22Rv1 (cell line): Measurements from ENCODE around the gene L3MBTL4.
"Not testable (repeated sequence)": the region's sequence is repeated elsewhere in the genome, so short reads cannot be mapped to it uniquely, and the experiment has no call there.

Experiments used
- H3K27ac ChIP-seq: fragments of 450-650 bp; 2 replicates; pipeline ENCODE4 v1.5.1; 2017
- ZFX ChIP-seq: fragments of 450-650 bp; IDR thresholded peaks from 2 replicates; pipeline ENCODE4 v1.6.1; 2017; ENCODE audit warnings: antibody characterized with exemption, borderline replicate concordance
- TF ChIP-seq, protein P1 (sequence below): fragments of 450-650 bp; IDR thresholded peaks from 2 replicates; pipeline ENCODE4 v1.5.1; 2017; ENCODE audit warnings: mild to moderate bottlenecking

The L3MBTL4 gene

DNA sequence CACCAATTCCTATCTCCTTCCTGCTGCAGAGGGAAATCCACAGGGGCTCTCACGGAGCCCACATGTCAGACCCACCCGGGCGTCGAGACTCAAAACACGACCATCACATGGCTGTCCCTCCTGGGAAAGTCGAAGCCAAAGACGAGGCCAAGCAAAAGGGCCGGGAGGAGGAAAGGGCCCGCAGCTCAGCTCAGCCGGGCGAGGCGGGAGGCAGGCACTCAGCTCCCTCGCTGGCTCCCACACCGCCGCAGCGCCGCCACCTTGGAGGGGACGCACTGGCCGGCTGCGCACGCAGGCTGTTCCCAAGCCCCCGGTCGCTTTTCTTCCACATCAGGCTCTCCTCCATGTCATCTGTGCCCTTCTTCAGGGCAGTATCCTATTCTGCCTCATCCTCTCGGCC lies 130.4 kb downstream of the L3MBTL4 start:
- TF ChIP-seq, protein P1, sequence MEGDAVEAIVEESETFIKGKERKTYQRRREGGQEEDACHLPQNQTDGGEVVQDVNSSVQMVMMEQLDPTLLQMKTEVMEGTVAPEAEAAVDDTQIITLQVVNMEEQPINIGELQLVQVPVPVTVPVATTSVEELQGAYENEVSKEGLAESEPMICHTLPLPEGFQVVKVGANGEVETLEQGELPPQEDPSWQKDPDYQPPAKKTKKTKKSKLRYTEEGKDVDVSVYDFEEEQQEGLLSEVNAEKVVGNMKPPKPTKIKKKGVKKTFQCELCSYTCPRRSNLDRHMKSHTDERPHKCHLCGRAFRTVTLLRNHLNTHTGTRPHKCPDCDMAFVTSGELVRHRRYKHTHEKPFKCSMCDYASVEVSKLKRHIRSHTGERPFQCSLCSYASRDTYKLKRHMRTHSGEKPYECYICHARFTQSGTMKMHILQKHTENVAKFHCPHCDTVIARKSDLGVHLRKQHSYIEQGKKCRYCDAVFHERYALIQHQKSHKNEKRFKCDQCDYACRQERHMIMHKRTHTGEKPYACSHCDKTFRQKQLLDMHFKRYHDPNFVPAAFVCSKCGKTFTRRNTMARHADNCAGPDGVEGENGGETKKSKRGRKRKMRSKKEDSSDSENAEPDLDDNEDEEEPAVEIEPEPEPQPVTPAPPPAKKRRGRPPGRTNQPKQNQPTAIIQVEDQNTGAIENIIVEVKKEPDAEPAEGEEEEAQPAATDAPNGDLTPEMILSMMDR, result no peak
- no peak for TF ChIP-seq ZFX
- H3K27ac ChIP-seq, result no peak overlapping the region

DNA sequence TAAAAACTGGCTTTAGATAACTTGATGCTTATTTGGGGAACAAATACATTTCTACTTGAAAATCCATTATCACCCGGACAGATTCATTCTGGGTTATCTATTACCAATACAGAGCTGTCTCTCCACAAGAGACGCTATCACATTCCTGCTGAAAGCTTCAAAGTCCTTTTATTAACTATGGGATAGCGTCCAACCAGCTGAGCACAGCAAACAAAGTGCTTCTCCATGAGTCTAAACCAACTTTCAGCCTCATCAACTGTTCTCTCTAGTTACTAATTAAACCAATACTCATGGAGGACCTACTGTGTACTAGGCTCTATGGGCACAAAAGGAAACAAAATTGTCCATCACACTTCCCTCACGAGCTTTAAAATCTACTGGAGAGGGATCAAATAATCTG lies 132.8 kb downstream of the L3MBTL4 start:
- no peak for TF ChIP-seq ZFX
- TF ChIP-seq, protein P1, result no peak
- H3K27ac ChIP-seq, result no peak overlapping the region

DNA sequence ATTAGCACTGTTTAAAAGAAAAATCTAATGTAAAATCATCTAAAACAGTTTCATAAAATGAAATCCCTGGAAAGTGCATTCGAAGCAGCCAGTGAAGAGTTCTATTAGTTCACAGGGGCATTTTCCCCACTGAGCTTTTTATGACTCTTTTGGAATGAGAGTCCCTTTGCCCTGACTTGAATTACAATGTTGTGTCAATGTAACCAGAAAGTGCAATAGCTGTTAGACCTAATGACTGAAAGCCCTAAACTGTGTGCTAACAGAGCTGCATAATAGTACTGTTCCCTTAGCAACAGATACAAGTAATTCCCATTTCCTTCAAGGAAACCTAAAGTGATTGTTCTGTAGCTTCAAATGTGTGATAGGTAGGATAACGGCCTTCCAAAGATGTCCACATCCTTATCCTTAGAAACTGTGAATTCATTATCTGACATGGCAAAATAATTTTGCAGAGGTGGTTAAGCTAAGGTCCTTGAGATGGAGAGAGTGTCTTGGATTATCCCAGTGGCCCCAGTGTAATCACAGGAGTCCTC lies 134.4 kb downstream of the L3MBTL4 start:
- no peak for TF ChIP-seq ZFX
- TF ChIP-seq, protein P1, result no peak
- H3K27ac ChIP-seq, result no peak overlapping the region

DNA sequence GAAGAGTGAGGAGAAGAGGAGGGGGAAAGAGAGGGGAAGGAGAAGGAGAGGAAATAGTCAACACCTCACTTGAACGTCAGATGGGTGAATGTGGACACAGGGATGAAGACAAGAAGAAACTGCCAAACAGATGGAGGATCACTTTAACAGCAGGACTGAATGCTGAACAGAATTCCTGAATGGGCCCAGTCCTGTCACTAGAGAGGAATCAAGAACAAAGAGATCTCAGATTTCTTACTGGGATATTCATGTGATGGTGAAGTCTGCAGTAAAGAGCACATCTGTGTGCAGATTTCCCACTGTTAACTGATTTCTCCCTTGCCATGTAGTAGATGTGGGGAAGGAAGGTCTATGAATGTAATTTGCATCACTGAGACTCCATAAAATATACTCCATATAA lies 135.4 kb downstream of the L3MBTL4 start:
- TF ChIP-seq, protein P1, result no peak
- no peak for TF ChIP-seq ZFX
- H3K27ac ChIP-seq, result no peak overlapping the region

DNA sequence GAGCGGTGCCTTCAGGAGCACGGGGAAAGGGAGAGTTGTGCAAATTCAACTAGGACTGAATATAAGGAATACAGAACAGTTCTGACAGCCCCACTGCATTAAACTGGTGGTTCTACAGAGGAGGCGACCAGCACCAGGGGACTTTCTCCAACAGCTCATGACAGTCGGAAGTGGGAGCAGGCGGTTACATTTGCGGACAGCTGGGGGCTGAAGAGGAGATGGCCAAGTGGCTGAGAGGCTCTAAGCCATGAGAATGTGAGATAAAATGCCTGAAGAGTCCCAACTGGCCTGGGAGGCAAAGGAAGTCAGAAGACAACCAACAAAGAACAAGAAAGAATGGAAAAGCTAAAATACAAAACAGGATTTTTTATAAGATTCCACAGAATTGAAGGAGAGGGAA lies 141.3 kb downstream of the L3MBTL4 start:
- no peak overlapping the region for H3K27ac ChIP-seq
- no peak for TF ChIP-seq ZFX
- TF ChIP-seq, protein P1, result no peak

DNA sequence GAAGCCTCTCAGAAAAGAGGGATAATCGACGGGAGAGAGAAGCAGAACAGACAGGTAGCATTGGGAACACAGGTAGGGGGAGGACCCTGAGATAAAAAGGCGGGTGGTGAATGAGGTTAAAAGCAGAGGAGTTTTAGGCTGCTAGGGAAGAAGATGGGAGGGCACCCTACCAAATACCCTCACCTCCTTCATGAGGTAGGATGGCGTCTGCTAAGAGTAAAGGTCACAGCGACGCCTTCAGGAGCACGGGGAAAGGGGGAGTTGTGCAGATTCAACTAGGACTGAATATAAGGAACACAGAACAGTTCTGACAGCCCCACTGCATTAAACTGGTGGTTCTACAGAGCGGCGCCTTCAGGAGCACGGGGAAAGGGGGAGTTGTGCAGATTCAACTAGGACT lies 142.6 kb downstream of the L3MBTL4 start:
- H3K27ac ChIP-seq, result not testable (repeated sequence)

DNA sequence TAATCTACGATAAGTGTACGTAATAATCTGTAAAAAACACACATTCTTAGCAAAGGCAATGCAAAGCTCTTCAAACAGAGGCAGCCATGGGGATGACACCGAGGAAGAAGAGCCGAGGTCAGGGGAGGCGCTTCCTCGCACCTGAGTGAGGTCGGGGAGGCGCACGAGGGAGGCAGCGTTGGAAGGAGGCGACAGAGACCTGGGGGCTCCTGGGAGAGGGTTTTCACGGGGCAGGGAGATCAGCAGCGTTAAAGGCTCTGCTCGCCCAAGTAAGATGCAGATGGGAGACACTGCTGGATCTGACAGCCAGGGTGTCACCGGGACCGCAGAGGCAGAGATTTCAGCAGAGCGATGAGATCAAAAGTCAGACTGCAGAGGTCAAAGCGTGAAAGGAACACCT lies 143.1 kb downstream of the L3MBTL4 start:
- no peak overlapping the region for H3K27ac ChIP-seq
- no peak for TF ChIP-seq ZFX
- TF ChIP-seq, protein P1, result no peak

DNA sequence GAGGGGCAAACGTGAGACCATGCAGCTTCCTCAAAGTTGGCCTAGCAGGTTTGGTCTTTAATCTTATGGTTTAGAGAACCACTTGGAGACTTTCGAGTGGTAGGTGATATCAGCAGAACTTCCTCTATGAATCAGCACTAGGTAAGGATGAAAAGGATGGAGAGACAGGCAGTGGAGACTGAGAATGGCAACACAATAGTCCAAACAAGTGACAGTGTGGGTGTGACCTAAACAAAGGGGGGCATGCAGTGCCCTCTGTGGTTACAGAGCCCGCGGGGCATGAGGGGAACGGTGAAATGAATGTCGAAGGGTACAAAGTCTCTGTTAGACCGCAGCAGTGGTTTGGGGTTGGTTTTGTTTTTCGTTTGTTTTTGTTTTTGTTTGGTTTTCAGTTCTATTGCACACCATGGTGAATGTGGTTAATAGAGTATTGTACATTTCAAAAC lies 143.9 kb downstream of the L3MBTL4 start:
- no peak overlapping the region for H3K27ac ChIP-seq

More for the DNA sequence above, 143.9 kb downstream of the L3MBTL4 start:
- no peak for TF ChIP-seq ZFX
- TF ChIP-seq, protein P1, result no peak
